GM18868 (cell line): ENCODE results near the gene PRXL2B.

Experiments used
- ATAC-seq: cut with Tn5 transposase; IDR thresholded peaks from one replicate; pipeline ENCODE4 v1.9.1; 2021; ENCODE audit warnings: mild to moderate bottlenecking, moderate library complexity; ENCODE audit not compliant: unreplicated experiment

The PRXL2B gene

GRCh38 chr1:2632561-2633361 lies 46.2 kb downstream of the PRXL2B start, which contains the start of gene MMEL1:
TSS of gene MMEL1 (minus strand) at chr1:2633016. CDS start at chr1:2629484, 3,532 bp downstream.
- no peak for ATAC-seq

DNA sequence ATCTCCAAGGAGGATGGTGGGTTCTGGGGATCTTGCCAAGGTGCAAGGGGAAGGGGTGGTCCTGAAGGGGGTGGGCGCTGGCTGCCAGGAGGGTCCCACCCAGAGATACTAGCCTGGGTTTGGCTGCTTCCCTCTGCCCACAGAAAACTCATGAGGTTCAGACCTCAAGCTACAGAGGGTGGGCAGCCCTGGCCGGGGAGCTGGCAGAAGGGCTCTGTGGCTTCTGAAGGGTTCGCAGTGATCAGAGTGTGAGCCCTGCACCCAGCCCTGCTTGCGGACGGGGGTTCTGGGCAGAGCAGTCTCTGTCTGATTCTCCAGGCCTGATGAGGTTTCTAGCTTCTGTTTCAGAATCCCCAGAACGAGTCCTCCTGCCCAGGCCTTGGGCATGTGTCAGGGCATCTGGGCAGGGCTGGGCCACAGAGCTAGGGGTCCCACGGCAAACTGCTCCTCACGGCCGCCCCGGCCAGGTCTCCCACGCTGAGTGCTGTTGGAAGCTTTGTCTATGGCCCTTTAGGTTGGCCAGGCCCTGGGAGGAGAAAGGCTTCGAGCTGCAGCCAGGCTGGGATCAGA lies 46.9 kb downstream of the PRXL2B start:
- no peak for ATAC-seq

GRCh38 chr1:2633936-2634491 lies 47.4 kb downstream of the PRXL2B start:
- ATAC-seq, result no peak

DNA sequence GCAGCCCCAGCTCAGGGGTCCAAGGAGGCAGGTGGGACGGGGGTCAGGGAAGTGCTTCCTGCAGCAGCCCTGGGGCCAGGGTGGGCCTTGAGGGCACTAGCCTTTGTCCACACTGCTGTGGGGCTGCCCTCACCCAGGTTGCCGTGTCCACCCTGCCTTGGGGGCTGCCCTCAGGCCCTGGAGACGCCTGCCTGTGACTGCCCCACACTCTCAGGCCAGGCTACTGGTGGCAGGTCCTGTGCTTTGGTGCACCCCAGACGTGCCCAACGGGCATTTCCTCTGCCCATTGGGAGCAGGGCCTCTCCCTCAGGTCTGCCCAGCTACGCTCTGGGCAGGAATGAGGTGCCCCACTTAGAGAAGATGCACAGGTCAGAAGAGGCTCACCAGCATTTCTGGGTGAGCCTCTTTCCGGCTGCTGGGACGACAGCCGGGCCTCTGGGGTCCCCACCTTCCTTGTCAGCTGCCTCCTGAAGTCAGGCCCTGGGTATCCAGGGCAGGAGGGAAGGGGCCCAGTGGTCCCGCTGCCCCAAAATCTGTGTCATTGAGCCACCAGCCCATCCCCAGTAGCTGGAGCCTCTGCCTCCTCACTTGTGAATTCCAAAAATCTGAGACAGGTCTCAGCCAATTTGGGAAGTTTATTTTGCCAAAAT lies 48.9 kb downstream of the PRXL2B start:
- ATAC-seq, result no peak

- no peak for ATAC-seq
Observed at GRCh38 chr1:2636733-2637132, 50.2 kb downstream of the PRXL2B start.

- ATAC-seq, result no peak
Observed at GRCh38 chr1:2637442-2638145, 51.0 kb downstream of the PRXL2B start.

DNA sequence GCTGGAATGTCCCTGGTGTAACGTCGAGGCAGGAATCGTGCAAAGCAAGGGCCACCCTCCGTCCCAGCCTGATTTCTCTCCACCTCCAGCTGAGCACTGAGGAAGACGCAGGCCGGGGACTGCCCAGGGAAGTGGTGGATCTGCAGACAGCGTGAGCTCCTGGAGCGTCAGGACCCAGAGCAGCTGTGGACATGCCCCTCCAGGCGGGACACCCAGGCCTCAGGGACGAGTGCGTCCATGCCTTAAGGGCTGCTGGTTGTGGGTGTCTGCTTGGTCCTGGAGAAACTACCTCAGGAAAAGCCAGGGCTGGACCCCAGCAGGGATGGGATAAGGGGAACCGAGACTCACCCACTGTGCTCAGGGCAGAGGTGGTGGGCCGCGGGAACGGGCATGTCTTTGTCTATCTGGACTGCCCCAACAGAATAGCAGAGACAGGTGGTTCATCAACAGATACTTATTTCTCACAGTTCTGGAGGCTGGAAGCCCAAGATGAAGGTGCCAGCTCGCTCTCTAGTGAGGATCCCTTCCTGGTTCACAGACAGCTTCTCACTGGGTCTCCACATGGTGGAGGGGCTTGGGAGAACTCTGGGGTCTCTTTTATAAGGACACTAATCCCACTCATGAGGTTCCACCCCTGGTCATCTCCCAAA lies 52.0 kb downstream of the PRXL2B start:
- ATAC-seq, result no peak

- ATAC-seq, result no peak
Observed at GRCh38 chr1:2639203-2639602, 52.6 kb downstream of the PRXL2B start.

GRCh38 chr1:2639607-2640521 lies 53.3 kb downstream of the PRXL2B start:
- no peak for ATAC-seq

DNA sequence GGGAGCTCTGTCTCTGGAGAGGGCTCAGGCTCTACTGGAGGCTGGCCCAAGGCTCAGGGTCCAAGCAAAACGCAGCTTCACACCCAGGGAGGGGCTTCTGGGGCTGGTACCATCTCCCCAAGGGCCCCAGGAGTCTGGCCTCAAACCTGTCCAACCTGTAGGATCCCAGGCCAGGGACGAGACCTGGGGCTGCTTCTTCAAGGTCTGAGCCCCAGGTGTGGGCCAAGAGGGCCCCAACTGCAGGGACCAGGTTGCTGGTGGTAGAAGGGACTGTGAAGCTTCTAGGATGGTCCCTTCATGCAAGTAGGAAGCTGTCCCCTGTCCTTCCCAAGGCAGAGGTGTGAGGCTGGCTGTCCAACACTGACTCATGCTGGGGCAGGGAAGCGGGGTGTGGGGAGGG lies 54.0 kb downstream of the PRXL2B start:
- no peak for ATAC-seq
